HG03159 (cell line): ENCODE results near the gene GLI3.

Experiments used
- ATAC-seq: cut with Tn5 transposase; IDR thresholded peaks from one replicate; pipeline ENCODE4 v1.9.1; 2021; ENCODE audit warnings: mild to moderate bottlenecking, moderate library complexity; ENCODE audit not compliant: unreplicated experiment

The GLI3 gene

GRCh38 chr7:42236266-42236975 is 588 bp downstream of the GLI3 start:
- ATAC-seq: peak; percentile 22

- no peak for ATAC-seq
Observed at GRCh38 chr7:42235741-42236161, 1.3 kb downstream of the GLI3 start.

DNA sequence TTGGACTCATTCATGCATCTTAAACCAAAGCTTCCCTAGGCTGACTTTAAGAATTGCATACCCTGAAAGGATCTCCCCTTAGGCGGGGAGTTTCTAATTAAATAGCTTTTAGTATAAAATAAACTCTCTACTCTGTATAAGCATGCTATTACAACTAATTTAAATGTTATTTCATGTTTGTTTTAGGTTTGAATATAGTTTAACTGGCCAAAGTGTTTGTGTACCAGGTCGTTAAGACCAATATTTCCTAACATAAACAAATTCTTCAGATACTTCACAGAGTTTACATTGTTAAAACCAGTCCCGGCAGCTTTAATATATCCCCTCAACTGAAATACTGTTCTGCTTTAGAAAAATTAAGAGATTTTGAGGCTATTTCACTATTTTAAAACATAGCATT is 2.3 kb downstream of the GLI3 start:
- no peak for ATAC-seq

- ATAC-seq: no peak
Observed at GRCh38 chr7:42233695-42234331, 3.2 kb downstream of the GLI3 start.

DNA sequence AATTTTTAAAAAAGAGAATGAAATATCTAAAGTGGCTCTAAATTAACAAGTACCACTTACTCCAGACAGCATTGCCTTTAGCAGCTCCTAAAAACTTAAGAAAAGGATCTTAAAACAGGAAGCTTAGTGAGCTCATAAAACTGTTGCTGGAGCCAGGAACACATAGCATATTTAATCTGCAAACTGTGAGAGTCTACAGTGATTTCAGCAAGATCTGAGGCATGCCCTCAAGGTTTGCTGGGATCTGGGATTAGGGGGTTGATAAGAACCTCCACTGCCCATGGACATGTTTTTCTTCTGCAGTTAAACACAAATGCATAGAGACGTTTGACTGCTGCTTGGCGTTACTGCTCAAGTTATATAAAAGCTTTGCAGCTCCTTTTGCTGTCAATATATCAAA is 3.8 kb downstream of the GLI3 start:
- no peak for ATAC-seq

DNA sequence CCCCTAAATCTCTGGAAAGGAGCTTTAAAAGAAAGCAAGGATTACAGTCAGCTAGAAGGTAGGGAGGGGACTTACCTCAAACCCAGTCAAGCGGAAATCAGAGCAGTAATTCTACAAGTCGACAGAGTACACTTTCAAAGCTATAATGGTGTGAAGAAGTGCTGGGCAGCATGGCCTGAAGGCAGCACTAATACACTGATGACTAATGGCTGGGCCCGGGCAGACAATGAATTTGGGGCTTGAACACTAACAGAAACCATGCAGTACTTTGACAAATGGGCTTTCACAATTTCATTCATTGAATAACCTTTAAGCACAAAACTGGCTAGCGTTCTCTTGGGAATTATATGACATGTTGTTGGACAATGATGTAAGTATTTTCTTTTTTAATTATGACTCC is 4.7 kb downstream of the GLI3 start:
- ATAC-seq: no peak

GRCh38 chr7:42231043-42231787 is 5.8 kb downstream of the GLI3 start:
- no peak for ATAC-seq

GRCh38 chr7:42227936-42228591 is 8.9 kb downstream of the GLI3 start:
- ATAC-seq: no peak

DNA sequence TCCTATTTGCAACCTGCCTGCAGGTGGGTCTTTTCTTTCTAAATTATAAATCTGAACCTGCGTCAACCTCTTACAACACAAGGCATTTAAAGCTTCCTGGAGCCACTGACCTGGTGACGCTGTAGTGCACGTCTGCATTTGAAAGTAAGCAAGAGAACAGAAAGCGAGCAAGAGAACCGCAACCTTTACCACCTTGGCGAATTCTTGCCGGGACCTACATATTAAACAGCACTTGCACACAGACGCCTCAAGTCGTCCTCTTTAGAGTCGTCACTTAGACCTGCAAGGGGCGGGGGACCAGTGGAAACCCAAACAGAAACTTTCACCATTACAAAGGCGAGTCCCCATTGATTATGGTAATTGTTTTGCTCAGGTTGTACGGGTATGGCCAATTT is 9.5 kb downstream of the GLI3 start:
- ATAC-seq: no peak

GRCh38 chr7:42227021-42227420 is 10.0 kb downstream of the GLI3 start:
- ATAC-seq: no peak

GRCh38 chr7:42226354-42226941 is 10.6 kb downstream of the GLI3 start:
- no peak for ATAC-seq

- ATAC-seq: no peak
Observed at GRCh38 chr7:42224391-42225003, 12.5 kb downstream of the GLI3 start.

DNA sequence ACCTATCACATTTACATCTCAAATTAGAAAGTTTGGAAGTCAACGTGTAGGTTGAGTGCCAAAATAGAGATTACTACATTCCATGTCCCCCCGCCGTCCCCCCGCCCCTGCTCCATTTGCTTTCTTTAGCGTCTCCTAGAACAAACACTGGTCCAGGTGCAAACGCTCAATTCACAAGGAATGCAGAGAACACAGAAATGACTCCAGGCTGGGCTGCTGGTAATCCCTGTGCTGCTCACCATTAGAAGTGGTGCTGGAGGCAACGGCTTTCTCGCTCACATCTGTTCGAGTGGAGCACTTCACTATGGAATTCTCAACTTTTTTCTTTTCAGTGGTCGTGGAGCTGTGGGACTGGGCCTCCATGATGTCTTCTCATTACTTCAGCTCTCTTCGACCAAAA is 14.1 kb downstream of the GLI3 start:
- ATAC-seq: no peak

- no peak for ATAC-seq
Observed at GRCh38 chr7:42222125-42222524, 14.9 kb downstream of the GLI3 start.

DNA sequence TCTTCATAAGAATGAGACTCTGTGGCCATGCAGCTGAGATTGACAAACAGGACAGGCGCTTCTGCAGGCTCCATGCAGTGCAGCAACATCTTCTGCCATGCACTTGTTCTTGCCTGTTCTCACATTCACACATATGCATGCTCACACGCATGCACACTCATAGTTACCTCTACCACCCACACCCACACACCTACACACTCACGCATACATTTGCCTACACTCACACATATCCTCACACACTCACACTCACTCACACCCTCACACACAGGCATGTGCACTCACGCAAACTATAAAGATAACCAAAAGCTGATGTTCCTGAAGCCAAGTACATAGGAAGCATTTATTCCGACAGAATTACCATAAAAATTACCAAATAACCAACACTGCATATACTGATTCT is 15.7 kb downstream of the GLI3 start:
- ATAC-seq: no peak

- no peak for ATAC-seq
Observed at GRCh38 chr7:42219447-42219846, 17.6 kb downstream of the GLI3 start.

DNA sequence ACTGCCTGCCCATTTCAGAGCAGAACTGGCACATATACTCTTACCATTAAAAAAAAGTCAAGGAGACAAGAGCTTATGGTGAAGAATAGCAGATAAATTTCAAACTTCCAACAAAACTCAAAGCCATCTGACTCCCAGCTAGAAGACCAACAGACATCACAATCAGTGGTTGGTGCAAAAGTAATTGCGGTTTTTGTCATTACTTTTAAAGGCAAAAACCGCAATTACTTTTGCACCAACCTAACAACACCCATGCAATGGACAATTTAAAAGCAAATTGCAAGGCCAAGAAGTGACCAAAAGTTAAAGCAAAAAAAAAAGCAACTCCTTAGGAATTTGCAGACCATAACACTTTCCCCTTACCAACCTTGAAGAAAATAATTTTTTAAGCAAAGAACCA is 18.8 kb downstream of the GLI3 start:
- ATAC-seq: no peak

GRCh38 chr7:42217548-42217947 is 19.5 kb downstream of the GLI3 start:
- ATAC-seq: no peak

DNA sequence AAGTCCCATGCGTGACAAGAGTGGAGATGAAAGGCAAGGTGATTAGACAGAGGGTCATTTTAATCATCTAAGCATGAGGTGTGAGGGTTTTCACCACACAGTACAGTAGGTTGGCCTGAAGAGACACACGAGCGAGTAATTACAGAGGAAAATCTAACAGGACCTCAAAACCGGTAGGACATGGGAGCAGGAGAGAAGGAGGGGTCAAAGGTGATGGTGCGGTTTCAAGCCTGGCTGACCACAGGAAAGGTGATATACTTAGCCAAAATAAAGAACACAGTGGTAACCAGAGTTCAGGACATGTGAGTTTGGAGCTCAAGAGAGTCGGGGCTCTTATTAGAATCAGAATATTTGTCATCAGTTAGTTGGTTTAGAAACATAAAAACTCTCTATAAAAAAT is 20.0 kb downstream of the GLI3 start:
- no peak for ATAC-seq

GRCh38 chr7:42214060-42214679 is 22.8 kb downstream of the GLI3 start:
- no peak for ATAC-seq
